ENCODE data around the gene KDM4C.

- TF ChIP-seq CTCF (IDR thresholded peaks at IDR 0.05; ENCODE audit: insufficient read depth, low read depth, low read length) (no peak), EZH2 (IDR thresholded peaks at IDR 0.05; ENCODE audit: insufficient read depth, low read length) (no peak)
These were observed 30.0 kb downstream of the KDM4C start for GRCh38 chr9:6787793-6788161.
